K562 (cell line): Measurements from ENCODE around the gene DOP1A. TPM values are rescaled to one million over a fixed set of nuclear protein-coding genes. Genes with fewer than 3 reads are reported as not detected.

Experiments used
- DIDO1 ChIP-seq: fragments of 450-650 bp; IDR thresholded peaks from 2 replicates; pipeline ENCODE4 v1.6.1; 2016; ENCODE audit warnings: low read depth, missing biosample characterization, missing genetic modification characterization
- HCFC1 ChIP-seq: IDR thresholded peaks from 2 replicates; pipeline ENCODE4 v1.6.1; 2012; ENCODE audit warnings: low read depth, low read length, improper control_type of control experiment
- JUN ChIP-seq, 2 experiments: sonication (generic) in 1 of 2; formaldehyde crosslinking in 1 of 2; IDR thresholded peaks; 2 replicates each; pipeline versions ENCODE4 v1.6.1 to v1.8.0; 2012 to 2022; ENCODE audit warnings: borderline replicate concordance in 2 of 2, mild to moderate bottlenecking in 2 of 2, improper control_type of control experiment in 1 of 2, low read depth in 1 of 2, low read length in 1 of 2, missing genetic modification reagents in 1 of 2
- MBD1 ChIP-seq: fragments of 250-450 bp; sonication (Bioruptor Pico); IDR thresholded peaks from 2 replicates; pipeline ENCODE4 v1.8.0; 2022; ENCODE audit warnings: inconsistent platforms
- NKRF ChIP-seq: fragments of 450-650 bp; IDR thresholded peaks from 2 replicates; pipeline ENCODE4 v1.6.1; 2016; ENCODE audit warnings: borderline replicate concordance
- RNF219 ChIP-seq: fragments of 250-450 bp; sonication (Bioruptor Pico); IDR thresholded peaks from 2 replicates; pipeline ENCODE4 v1.5.0; 2022; ENCODE audit warnings: mild to moderate bottlenecking
- U2AF2 ChIP-seq: fragments of 200-400 bp; formaldehyde crosslinking; optimal IDR thresholded peaks from 2 replicates; pipeline ENCODE3; 2017; ENCODE audit warnings: low read depth, mild to moderate bottlenecking, low read length
- ZNF384 ChIP-seq: IDR thresholded peaks from 2 replicates; pipeline ENCODE4 v1.6.1; 2012; ENCODE audit warnings: low read depth, low read length, improper control_type of control experiment
- polyA plus RNA-seq, 8 experiments: library from polyadenylated mRNA; depleted of rRNA in 4 of 8; stranded (reverse) in 5 of 8; unstranded in 3 of 8; fragments of >200 nt; fragmentation: Nextera tagmentation in 2 of 8; fragmentation: Illumina TruSeq in 1 of 8; extraction: Ambion mirVana in 2 of 8; extraction: Trizol in 1 of 8; gene quantifications; 2 replicates each; pipeline versions ENCODE4 v1.2.1 to v1.2.3, GENCODE V29; 2011 to 2014; ENCODE audit warnings: inconsistent platforms in 1 of 8, missing spikeins in 1 of 8
- total RNA-seq, 7 experiments: library from RNA; depleted of rRNA in 6 of 7; stranded (reverse); fragments of >200 nt in 6 of 7; fragmentation: Illumina TruSeq in 2 of 7; extraction: Trizol in 2 of 7; gene quantifications; 2 replicates each; pipeline versions ENCODE4 v1.2.1 to v1.2.3, GENCODE V29; 2011 to 2021; ENCODE audit warnings: low replicate concordance in 1 of 7

The DOP1A gene
- total and polyA plus RNA-seq, 9 of the 15 experiments (the other 6 are each of a cell fraction or from before 2014, with no cell fraction given): 0.75 to 10.5 (median 4.4) TPM

DNA sequence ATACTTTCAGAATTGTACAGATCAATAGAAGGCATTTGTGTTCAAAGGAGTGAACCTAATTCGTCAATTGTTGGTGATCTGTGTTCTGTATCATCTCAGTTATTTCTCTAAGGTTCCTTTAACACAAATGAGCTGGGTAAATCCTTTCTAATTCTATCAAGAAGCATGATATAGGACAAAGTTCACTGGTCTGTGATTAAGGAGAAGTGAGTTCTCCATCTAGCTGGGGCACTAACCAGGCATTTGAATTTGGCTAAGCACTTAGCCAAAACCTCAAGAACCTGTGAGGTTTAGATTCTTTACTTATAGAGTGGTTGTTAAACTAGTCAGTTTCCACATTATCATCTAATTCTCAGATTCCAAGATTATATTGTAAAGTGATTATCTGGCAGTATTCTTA, 50.3 kb downstream of the DOP1A start (continued):
- TF ChIP-seq MBD1: no peak
- TF ChIP-seq ZNF384: no peak
- no peak for TF ChIP-seq HCFC1
- TF ChIP-seq U2AF2: no peak
- TF ChIP-seq RNF219 (CRISPR knock-in tag): no peak
- no peak for TF ChIP-seq NKRF
- no peak for TF ChIP-seq DIDO1 (tag)
- no peak for TF ChIP-seq JUN (IDR thresholded peaks at IDR 0.05; ENCODE audit: borderline replicate concordance, low read depth, low read length)
- TF ChIP-seq JUN (CRISPR knock-in tag; IDR thresholded peaks at IDR 0.05; ENCODE audit: borderline replicate concordance): no peak
